Fibroblast of upper back skin (primary cell): ENCODE results near the gene TTC28.
"Not testable (repeated sequence)": the region's sequence is repeated elsewhere in the genome, so short reads cannot be mapped to it uniquely, and the experiment has no call there.

ENCODE experiments used
- DNase-seq: peaks from one replicate; pipeline ENCODE4 v3.0.0-alpha.2; 2013

TTC28 gene

GRCh38 chr22:28123989-28124766 lies 555.5 kb downstream of the TTC28 start:
- DNase-seq: no peak

- DNase-seq: no peak
Measured at GRCh38 chr22:28120691-28121592, 558.7 kb downstream of the TTC28 start.

- no peak for DNase-seq
Measured at GRCh38 chr22:28118957-28119631, 560.5 kb downstream of the TTC28 start.

DNA sequence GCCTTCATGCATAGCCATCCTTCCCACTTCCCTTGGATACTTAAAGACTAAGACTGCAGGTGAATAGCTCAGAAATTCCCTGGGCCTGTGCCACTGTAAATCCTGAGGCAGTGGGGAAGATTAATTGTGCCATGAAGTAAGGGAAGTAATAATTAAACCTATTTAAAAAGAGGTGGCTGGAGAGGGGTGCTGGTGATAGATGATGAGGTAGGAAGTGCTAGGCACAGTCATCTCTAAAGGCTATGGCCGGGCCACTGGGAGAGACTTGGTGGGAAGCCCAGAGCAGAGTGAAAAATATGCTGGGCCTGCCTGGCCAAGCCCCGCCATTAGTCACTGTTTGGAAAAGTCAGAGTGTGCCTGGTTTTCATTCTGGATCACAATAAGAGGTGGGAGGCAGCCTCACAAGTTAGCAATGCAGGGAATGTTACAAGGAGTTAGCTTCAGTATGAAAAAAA lies 563.4 kb downstream of the TTC28 start:
- DNase-seq: peak; percentile 96

GRCh38 chr22:28115426-28115825 lies 564.2 kb downstream of the TTC28 start:
- no peak for DNase-seq

GRCh38 chr22:28112548-28113043 lies 567.0 kb downstream of the TTC28 start:
- DNase-seq: peak; percentile 51

DNA sequence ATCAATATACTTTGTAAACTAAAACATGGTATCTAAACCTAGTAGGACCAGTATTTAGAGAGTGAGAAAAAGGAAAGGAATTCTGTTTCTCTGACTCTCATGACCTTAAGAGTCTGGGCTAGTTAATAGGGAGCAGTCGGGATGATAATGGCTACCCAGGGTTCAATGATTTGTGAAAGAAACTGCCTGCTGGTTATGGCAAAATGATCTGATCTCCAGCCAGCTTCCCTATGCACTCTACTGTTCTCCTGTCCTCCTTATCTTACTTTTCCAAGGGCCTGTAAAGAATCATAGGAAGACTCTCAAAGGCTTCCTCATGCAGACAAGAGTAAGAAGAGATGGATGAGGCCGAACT lies 567.5 kb downstream of the TTC28 start:
- no peak for DNase-seq

DNA sequence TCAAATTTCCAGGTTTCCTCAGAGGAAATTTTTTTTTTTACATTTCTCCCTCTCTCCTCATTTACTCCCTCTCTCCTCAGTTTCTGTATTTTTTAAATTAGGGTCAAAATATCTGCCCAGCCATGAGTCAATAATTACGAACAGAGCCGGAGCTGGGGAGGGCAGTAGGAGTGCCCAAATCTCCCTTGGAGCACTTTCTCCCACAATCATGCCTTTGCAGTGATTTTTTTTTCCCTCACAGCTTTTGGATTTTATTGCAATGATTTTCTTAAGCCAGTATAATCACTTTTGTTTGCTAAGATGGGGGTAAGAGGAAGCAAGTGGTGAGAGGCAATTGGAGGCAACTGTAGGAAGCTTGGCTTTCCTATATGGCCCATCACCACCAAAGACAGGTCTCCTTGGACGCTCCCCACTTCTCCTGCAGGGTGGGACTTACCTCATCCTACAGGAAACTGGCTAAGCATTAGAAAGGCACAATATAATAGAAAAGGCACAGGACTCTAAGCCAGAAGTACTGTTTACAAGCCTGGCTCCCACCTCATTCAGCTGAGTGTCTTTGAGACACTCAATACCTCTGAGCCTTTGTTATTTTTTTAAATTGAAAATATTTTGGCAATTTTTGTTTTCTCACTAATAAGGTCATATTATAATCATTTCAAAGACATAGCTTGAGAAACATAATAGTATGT lies 568.0 kb downstream of the TTC28 start:
- DNase-seq: no peak

DNA sequence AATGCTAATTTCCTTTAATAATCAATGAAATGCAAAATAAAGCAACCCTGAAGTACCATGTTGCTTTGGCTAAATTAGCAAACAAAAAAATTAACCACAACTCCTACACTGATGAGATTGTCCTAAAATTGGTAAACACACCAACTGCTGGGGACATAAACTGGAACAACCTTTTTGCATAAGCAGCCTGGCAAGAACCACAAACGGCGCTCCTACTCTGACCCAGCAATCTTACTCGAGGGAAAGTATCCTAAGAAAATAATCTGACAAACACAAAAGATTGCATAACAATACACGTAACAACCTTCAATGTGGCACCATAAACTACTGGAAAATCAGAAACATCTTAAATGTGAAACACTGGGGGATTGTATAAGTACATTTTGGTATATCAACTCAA lies 570.8 kb downstream of the TTC28 start:
- no peak for DNase-seq

DNA sequence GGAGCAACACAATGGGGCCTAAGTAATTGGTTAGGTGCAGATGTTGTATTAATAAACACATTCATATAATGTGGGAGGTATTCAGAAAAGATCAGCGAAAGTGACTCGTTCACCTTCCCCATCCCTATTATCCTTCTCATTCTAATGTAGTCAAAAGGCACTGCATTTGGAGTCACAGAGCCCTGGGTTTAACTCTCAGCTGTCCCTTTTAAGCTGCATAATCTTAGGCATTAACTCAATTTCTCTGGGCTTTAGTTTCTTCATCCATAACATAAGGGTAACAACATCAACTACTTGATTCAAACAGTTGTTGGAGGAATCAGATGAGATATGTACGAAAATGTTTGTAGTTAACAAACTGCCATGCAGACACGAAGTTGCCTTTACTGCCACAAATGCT lies 573.0 kb downstream of the TTC28 start:
- DNase-seq: no peak

DNA sequence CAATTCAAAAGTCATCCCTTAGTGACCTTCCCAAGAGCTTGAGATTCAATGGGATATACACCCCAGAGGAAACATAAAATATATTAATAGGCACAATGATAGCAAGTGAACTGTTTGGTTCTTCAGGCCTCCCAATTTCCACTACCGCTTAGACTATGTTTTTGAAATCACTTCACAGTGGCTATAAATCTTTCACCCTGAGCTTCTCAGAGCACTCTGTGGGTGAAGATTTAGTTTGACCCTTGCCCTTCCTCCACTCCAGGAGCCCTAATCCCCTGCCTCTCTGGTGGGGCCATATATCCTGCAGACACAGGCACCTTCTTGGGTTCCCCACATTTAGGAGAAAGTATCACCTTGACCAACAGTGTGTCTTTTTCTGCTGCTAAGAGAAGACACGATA lies 573.7 kb downstream of the TTC28 start:
- DNase-seq: no peak

- no peak for DNase-seq
Measured at GRCh38 chr22:28105413-28105812, 574.2 kb downstream of the TTC28 start.

DNA sequence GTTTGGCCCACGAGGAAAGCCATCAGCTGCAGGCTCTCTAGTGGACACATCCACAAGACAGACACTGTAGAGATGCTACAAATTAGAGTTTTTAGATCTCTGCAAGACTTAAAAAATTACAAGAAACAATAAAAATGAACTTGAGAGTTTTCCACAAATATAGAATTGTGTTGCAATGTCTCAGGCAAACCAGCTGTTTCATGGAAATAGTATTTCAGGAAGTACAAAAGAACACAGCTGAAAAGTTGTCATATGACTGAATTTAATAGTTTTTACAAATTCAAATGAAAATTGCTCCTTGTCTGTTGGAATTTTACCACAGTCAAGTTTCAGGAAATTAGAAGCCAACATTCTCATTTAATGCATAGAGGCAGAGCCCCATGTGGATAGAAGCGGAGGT lies 576.0 kb downstream of the TTC28 start:
- DNase-seq: no peak

DNA sequence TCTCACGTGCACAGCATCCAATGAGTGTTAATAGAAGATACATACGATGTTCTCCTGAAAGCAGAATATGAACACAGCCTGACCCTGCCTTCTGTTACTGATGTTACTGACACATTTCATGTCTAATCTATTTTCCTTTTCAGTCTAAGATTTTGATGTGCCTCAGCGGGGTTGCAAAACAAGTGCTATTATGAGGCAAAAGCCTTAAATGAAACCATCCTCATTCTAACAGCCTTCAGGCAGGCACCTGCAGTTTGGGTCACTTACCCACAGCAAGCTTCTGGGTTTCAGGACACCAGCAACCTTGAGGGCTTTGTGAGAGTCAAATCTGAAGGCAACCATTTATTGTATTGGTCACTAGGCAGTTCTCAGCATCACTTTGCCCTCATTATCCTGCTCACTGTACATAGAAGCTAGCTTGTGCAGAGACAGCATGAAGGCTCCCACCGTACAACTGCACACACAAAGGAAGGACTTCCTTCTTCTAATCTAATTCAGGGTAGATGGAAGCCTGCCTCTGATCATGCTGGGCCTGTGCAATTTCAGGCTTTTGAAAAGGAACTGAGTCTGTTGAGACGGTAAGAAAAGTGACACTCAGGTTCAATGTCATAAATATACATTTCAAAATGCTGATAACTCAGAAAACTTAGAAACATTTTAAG lies 577.4 kb downstream of the TTC28 start:
- DNase-seq: no peak

GRCh38 chr22:28097627-28098026 lies 582.0 kb downstream of the TTC28 start:
- DNase-seq: no peak

- no peak for DNase-seq
Measured at GRCh38 chr22:28096161-28096560, 583.5 kb downstream of the TTC28 start.

- DNase-seq: no peak
Measured at GRCh38 chr22:28095316-28096095, 584.1 kb downstream of the TTC28 start.

DNA sequence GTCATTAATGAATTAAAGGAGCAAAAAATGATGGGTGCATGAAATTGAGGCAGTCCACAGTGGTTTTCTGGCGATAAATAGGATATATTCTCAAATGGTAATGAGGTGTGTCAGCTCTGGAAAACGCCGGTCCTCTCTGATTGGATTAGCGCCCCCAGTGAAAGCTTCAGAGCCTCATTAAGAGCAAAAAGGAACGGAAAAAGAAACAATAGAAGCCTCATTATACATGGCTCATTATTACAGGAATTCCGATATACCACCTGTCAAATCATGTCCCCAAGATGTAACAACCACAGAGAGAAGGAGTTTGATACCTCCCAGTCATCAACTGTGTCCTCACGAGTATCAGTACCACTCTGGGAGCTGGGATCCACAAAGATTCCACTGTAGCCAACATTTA lies 584.9 kb downstream of the TTC28 start:
- DNase-seq: no peak

DNA sequence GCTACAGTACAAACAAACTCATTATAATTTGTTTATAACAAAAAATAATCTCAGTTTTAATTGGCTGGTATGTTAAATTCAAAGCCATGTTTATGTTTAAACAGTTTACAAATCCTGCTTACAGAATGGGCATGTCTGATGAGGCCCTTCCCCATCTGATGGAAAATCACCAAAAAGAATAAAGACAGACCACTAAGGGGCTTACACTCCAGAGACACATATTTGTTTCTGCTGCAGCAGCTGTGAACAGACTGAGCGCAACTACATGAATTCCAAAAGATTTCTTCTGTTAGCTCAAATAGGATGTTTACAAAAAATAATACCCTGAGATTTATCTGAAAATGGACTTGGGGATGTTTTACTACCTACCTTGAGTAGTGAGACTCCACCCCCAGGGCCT lies 585.9 kb downstream of the TTC28 start:
- no peak for DNase-seq

DNA sequence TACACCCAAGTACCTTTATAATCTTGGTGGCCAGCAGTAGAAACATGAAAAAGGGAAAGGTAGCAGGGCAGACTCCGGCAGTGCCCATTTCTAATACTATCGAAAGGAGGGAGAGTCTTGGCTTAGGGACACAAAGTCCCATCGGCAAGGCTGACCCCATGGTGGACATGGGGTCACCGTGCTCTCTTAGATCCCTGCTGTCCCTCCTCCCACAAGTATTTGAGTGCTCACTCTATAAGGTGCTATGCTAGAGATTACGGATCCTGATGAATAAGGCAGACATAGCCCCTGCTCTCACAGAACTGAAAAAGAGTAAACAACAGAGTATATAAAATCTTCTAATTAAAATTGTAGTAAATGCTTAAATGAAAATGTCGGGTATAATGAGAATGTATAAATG lies 588.2 kb downstream of the TTC28 start:
- no peak for DNase-seq

GRCh38 chr22:28089541-28089940 lies 590.1 kb downstream of the TTC28 start:
- DNase-seq: not testable (repeated sequence)
